ENCODE results near the gene SUMO2. TPM values are rescaled to one million over a fixed set of nuclear protein-coding genes. Genes with fewer than 3 reads are reported as not detected.

SUMO2 gene
- total and polyA plus RNA-seq, 2 of the 13 experiments (the other 11 are each of a cell fraction or from before 2014, with no cell fraction given): 337 to 553 TPM

DNA sequence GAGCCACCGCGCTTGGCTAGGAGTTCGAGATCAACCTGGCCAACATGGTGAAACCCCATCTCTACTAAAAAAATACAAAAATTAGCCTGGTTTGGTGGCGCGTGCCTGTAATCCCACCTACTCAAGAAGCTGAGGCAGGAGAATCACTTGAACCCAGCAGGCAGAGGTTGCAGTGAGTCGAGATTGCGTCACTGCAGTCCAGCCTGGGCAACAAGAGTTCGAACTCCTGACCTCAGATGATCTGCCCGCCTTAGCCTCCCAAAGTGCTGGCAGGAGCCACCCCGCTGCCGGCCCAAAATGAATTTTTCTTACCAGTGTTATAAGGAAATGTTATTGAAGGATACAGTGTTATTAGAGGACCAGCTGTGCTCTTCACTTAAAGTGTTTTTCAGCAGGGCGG lies 25.0 kb upstream of the SUMO2 start:
- no peak overlapping the region for H2AFZ ChIP-seq (ENCODE audit: low read length)
- BruUV-seq (replicated peaks): no TSS peak
- H4K20me1 ChIP-seq (ENCODE audit: insufficient read depth, low read length): no peaks in the 10 kb centered on the region
- ChIA-PET CTCF (ENCODE audit: low intra/inter-chr PET ratio, low total read pairs) (no interaction called here), POLR2A (interaction anchor here (1.8 kb wide), 1 partner anchor 54 kb away, joined by 5 read pairs; the partner anchor contains the start of genes GGA3 and MRPS7)
- no peak for FAIRE-seq
- H3K4me1 ChIP-seq (ENCODE audit: insufficient read depth, low read length): peaks cover 22% of the 10 kb centered on the region
- no peaks in the 10 kb centered on the region; a peak in 1 of 5 replicates for H3K27me3 ChIP-seq (ENCODE audit: control insufficient read depth in 1 of 2, insufficient read depth in 2 of 2, low read length in 2 of 2)
- 61% methylated on average over 11 of the region's 12 CpGs for WGBS (ENCODE audit: low lambda C conversion rate)
- intact Hi-C loops (cut with micrococcal nuclease; ENCODE audit: unreplicated experiment) (no loop called here), in situ Hi-C loops (cut with HindIII; ENCODE audit: extremely low pct_ligation_motif_present, low pct_unique_long_range_greater_than_20kb) (no loop called here)
- H3K4me2 ChIP-seq (ENCODE audit: low read depth, low read length): peak overlapping the region; percentile 85
- peaks cover 41% of the 10 kb centered on the region for H3K79me2 ChIP-seq (ENCODE audit: insufficient read depth, low read length)
- H3K9me3 ChIP-seq (ENCODE audit: low read length): no peaks in the 10 kb centered on the region
- no peak overlapping the region for H3K9ac ChIP-seq (ENCODE audit: insufficient read depth, low read depth, low read length)
- no peak for DNase-seq (ENCODE audit: low spot score)
- peaks cover 12 to 40% of the 10 kb centered on the region in 2 experiments for H3K36me3 ChIP-seq (replicated peaks in 1 of 2; ENCODE audit: control insufficient read depth in 1 of 2, insufficient read depth in 2 of 2, low read length in 2 of 2)
- H3K4me3 ChIP-seq (replicated peaks in 1 of 3; ENCODE audit: insufficient read depth in 1 of 3, low read depth in 2 of 3, low read length in 3 of 3): no peak overlapping the region
- H3K27ac ChIP-seq (ENCODE audit: extremely low read length, insufficient read depth, low read length): no peak overlapping the region
- ATAC-seq: no peak
- TF ChIP-seq, protein P1, sequence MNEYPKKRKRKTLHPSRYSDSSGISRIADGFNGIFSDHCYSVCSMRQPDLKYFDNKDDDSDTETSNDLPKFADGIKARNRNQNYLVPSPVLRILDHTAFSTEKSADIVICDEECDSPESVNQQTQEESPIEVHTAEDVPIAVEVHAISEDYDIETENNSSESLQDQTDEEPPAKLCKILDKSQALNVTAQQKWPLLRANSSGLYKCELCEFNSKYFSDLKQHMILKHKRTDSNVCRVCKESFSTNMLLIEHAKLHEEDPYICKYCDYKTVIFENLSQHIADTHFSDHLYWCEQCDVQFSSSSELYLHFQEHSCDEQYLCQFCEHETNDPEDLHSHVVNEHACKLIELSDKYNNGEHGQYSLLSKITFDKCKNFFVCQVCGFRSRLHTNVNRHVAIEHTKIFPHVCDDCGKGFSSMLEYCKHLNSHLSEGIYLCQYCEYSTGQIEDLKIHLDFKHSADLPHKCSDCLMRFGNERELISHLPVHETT (CRISPR knock-in tag; conservative IDR thresholded peaks at IDR 0.05): no peak
- TF ChIP-seq HNF4G (IDR thresholded peaks at IDR 0.05; ENCODE audit: borderline replicate concordance, low read depth, low read length) (peak; percentile 8; the same call in 1 of the 2 replicates), HNF4G (CRISPR knock-in tag; IDR thresholded peaks at IDR 0.05; ENCODE audit: borderline replicate concordance, low read depth) (no peak), CEBPG (CRISPR knock-in tag; IDR thresholded peaks at IDR 0.05) (peak; percentile 91), KDM2A (CRISPR knock-in tag; IDR thresholded peaks at IDR 0.05; ENCODE audit: borderline replicate concordance, low read depth) (no peak), MXD4 (CRISPR knock-in tag; IDR thresholded peaks at IDR 0.05) (no peak), ATF7 (IDR thresholded peaks at IDR 0.05) (peak; percentile 60), ATF7 (CRISPR knock-in tag; IDR thresholded peaks at IDR 0.05) (no peak), RXRA (CRISPR knock-in tag; IDR thresholded peaks at IDR 0.05) (peak; percentile 80), NR2F6 (IDR thresholded peaks at IDR 0.05) (no peak), NR2F6 (CRISPR knock-in tag; IDR thresholded peaks at IDR 0.05) (0 out of 2 replicates have a peak, but pooled peaks have one; percentile 24), HMGA1 (CRISPR knock-in tag; conservative IDR thresholded peaks at IDR 0.05) (no peak)
- TF ChIP-seq, protein P2, sequence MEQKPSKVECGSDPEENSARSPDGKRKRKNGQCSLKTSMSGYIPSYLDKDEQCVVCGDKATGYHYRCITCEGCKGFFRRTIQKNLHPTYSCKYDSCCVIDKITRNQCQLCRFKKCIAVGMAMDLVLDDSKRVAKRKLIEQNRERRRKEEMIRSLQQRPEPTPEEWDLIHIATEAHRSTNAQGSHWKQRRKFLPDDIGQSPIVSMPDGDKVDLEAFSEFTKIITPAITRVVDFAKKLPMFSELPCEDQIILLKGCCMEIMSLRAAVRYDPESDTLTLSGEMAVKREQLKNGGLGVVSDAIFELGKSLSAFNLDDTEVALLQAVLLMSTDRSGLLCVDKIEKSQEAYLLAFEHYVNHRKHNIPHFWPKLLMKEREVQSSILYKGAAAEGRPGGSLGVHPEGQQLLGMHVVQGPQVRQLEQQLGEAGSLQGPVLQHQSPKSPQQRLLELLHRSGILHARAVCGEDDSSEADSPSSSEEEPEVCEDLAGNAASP (CRISPR knock-in tag; IDR thresholded peaks at IDR 0.05; ENCODE audit: borderline replicate concordance): peak; percentile 75; the same call in 1 of the 2 replicates
- TF ChIP-seq, protein P3, sequence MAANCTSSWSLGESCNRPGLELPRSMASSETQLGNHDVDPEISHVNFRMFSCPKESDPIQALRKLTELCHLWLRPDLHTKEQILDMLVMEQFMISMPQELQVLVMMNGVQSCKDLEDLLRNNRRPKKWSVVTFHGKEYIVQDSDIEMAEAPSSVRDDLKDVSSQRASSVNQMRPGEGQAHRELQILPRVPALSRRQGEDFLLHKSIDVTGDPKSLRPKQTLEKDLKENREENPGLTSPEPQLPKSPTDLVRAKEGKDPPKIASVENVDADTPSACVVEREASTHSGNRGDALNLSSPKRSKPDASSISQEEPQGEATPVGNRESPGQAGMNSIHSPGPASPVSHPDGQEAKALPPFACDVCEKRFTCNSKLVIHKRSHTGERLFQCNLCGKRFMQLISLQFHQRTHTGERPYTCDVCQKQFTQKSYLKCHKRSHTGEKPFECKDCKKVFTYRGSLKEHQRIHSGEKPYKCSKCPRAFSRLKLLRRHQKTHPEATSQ (CRISPR knock-in tag; IDR thresholded peaks at IDR 0.05; ENCODE audit: borderline replicate concordance): no peak
- TF ChIP-seq, protein P4, sequence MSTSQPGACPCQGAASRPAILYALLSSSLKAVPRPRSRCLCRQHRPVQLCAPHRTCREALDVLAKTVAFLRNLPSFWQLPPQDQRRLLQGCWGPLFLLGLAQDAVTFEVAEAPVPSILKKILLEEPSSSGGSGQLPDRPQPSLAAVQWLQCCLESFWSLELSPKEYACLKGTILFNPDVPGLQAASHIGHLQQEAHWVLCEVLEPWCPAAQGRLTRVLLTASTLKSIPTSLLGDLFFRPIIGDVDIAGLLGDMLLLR (CRISPR knock-in tag; IDR thresholded peaks at IDR 0.05): no peak

Data from HepG2 (cell line).